B cell (primary cell): ENCODE results near the gene OR1A1. TPM values are rescaled to one million over a fixed set of nuclear protein-coding genes. Genes with fewer than 3 reads are reported as not detected.
A peak's percentile ranks its signal among the peaks of the same experiment; 100 is the strongest.
"Not testable (repeated sequence)": the region's sequence is repeated elsewhere in the genome, so short reads cannot be mapped to it uniquely, and the experiment has no call there.

Experiments used
- ATAC-seq: fragments of 200-7000 bp; cut with Tn5 transposase; one replicate; pipeline ENCODE4 v1.10.0; 2021; ENCODE audit warnings: low read depth, mild to moderate bottlenecking, moderate number of reproducible peaks, moderate library complexity
- CTCF ChIA-PET: fragments of 350-600 bp; sonication (Branson Sonifier 250); formaldehyde crosslinking; loops from one replicate; lab custom pipeline; 2021; ENCODE audit warnings: antibody characterized with exemption, inconsistent platforms; lab: Charles Lee
- POLR2A ChIA-PET: fragments of 350-600 bp; sonication (Branson Sonifier 250); formaldehyde crosslinking; loops from one replicate; lab custom pipeline; 2021; ENCODE audit warnings: antibody characterized with exemption; lab: Charles Lee
- DNase-seq: peaks from one replicate; pipeline ENCODE4 v3.0.0; 2013
- H2AFZ ChIP-seq: 2 replicates; pipeline ENCODE4 v1.6.1; 2012; ENCODE audit warnings: mild to moderate bottlenecking, low read depth, low read length; ENCODE audit not compliant: insufficient read depth, poor library complexity, severe bottlenecking
- H3K27ac ChIP-seq, 2 donors: 1 replicate in 1 of 2; 2 replicates in 1 of 2; pipeline ENCODE4 v1.5.1; 2012 to 2013; ENCODE audit warnings: low read length in 2 of 2, mild to moderate bottlenecking in 2 of 2, moderate library complexity in 1 of 2
- H3K27me3 ChIP-seq, 4 experiments: fragments of 200-600 bp in 1 of 4; sonication (generic) in 1 of 4; replicated peaks in 1 of 4; 1 replicate in 2 of 4; 2 replicates in 2 of 4; pipeline versions ENCODE4 v1.6.1 to v1.7.0; 2013 to 2016; ENCODE audit warnings: low read length in 3 of 4, mild to moderate bottlenecking in 2 of 4, mixed read lengths in 1 of 4, moderate library complexity in 1 of 4; ENCODE audit not compliant: insufficient read depth in 4 of 4, control insufficient read depth in 3 of 4; ENCODE audit errors: control extremely low read depth in 1 of 4
- H3K36me3 ChIP-seq, 2 experiments: replicated peaks in 1 of 2; 1 replicate in 1 of 2; 2 replicates in 1 of 2; pipeline versions ENCODE4 v1.6.1 to v1.7.1; 2013; ENCODE audit warnings: low read length in 1 of 2; ENCODE audit not compliant: insufficient read depth in 2 of 2, control insufficient read depth in 1 of 2; ENCODE audit errors: control extremely low read depth in 1 of 2, extremely low read depth in 1 of 2
- H3K4me1 ChIP-seq, 2 donors: fragments of 200-600 bp in 1 of 2; sonication (generic) in 1 of 2; 1 replicate in 1 of 2; 2 replicates in 1 of 2; pipeline versions ENCODE4 v1.5.1 to v1.6.1; 2013 to 2017; ENCODE audit warnings: low read length in 2 of 2; ENCODE audit not compliant: control insufficient read depth in 2 of 2, insufficient read depth in 2 of 2
- H3K4me2 ChIP-seq: replicated peaks from 2 replicates; pipeline ENCODE3; 2012; ENCODE audit warnings: mild to moderate bottlenecking, low read depth, low read length; ENCODE audit not compliant: poor library complexity, severe bottlenecking
- H3K4me3 ChIP-seq, 5 experiments: fragments of 200-600 bp in 1 of 5; sonication (generic) in 1 of 5; 1 replicate in 3 of 5; 2 replicates in 2 of 5; pipeline versions ENCODE4 v1.5.1 to v1.7.0; 2011 to 2016; ENCODE audit warnings: low read length in 4 of 5, mild to moderate bottlenecking in 4 of 5, low read depth in 2 of 5, control low read depth in 1 of 5, moderate library complexity in 1 of 5; ENCODE audit not compliant: insufficient read depth in 1 of 5; ENCODE audit errors: control extremely low read depth in 1 of 5, extremely low read depth in 1 of 5
- H3K79me2 ChIP-seq: fragments of 200-600 bp; sonication (generic); one replicate; pipeline ENCODE4 v1.6.0; 2016; ENCODE audit warnings: low read length; ENCODE audit not compliant: control insufficient read depth, insufficient read depth
- H3K9ac ChIP-seq: fragments of 200-600 bp; sonication (generic); 2 replicates; pipeline ENCODE4 v1.6.1; 2017; ENCODE audit warnings: mild to moderate bottlenecking, low read length, moderate library complexity
- H3K9me3 ChIP-seq, 3 donors: one replicate each; pipeline versions ENCODE4 v1.6.1 to v1.7.1; 2013; ENCODE audit warnings: low read length in 2 of 3; ENCODE audit not compliant: control insufficient read depth in 2 of 3, insufficient read depth in 1 of 3; ENCODE audit errors: control extremely low read depth in 1 of 3
- H4K20me1 ChIP-seq: 2 replicates; pipeline ENCODE4 v1.6.0; 2012; ENCODE audit warnings: mild to moderate bottlenecking, low read length; ENCODE audit not compliant: insufficient read depth, control insufficient read depth, poor library complexity, severe bottlenecking
- H3K27ac Mint-ChIP-seq: one replicate; pipeline ENCODE4 v1.8.0; 2021; ENCODE audit warnings: mixed read lengths
- H3K27me3 Mint-ChIP-seq: one replicate; pipeline ENCODE4 v1.8.0; 2021; ENCODE audit warnings: mixed read lengths
- H3K4me1 Mint-ChIP-seq: one replicate; pipeline ENCODE4 v1.8.0; 2021; ENCODE audit warnings: mixed read lengths
- H3K4me3 Mint-ChIP-seq: one replicate; pipeline ENCODE4 v1.8.0; 2021; ENCODE audit warnings: mixed read lengths
- H3K9me3 Mint-ChIP-seq: one replicate; pipeline ENCODE4 v1.8.0; 2022; ENCODE audit warnings: mixed read lengths; ENCODE audit not compliant: insufficient read depth
- WGBS: methylation state at CpG from one replicate; pipeline ENCODE4 v1.1.5; 2013; ENCODE audit warnings: missing lambda C conversion rate; ENCODE audit not compliant: insufficient coverage; 5-methylcytosine and 5-hydroxymethylcytosine counted together
- intact Hi-C: fragments of 100-400 bp; cut with micrococcal nuclease; formaldehyde crosslinking; loops from one replicate; pipeline ENCODE4 v1.10.0; 2022
- polyA plus RNA-seq: library from polyadenylated mRNA; depleted of rRNA; stranded (reverse); fragments of >200 nt; gene quantifications from 2 replicates; pipeline ENCODE4 v1.2.3, GENCODE V29; 2012
- total RNA-seq, 2 donors: library from RNA; stranded (reverse); fragments of 120-200 nt in 1 of 2; gene quantifications; 1 replicate in 1 of 2; 2 replicates in 1 of 2; pipeline versions ENCODE4 v1.2.3 to v1.2.4, GENCODE V29; 2013 to 2022

Gene OR1A1
- total and polyA plus RNA-seq, 2 donors (not counting 1 experiment from before 2014, with no cell fraction given) = not detected

DNA sequence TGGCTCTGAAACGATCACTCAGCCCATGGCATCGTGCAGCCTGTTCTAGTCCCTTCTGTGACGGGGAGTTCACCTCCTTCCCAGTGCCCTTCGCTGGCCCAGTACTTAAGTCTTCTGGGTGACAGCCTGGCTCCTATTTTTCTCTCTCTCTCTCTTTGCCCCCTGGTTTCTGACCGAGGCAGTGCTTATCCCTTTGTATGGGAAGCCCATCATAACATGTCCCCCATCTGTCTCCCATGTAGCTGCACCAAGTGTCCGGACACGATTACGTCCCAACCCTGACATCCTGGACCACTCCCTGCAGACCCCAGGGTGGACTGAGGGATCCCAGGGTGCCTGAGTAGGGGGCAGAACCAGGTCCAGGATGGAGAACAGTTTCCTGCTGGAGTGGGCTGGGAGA lies 24.8 kb downstream of the OR1A1 start:
- H4K20me1 ChIP-seq, ATAC-seq, H3K9ac ChIP-seq, H3K9me3 ChIP-seq, H3K27me3 Mint-ChIP-seq, H3K27me3 ChIP-seq, POLR2A ChIA-PET, H3K27ac ChIP-seq, CTCF ChIA-PET, H3K79me2 ChIP-seq, H3K4me2 ChIP-seq, H2AFZ ChIP-seq, H3K4me1 ChIP-seq, H3K4me3 ChIP-seq, H3K4me3 Mint-ChIP-seq, H3K9me3 Mint-ChIP-seq, H3K36me3 ChIP-seq, H3K4me1 Mint-ChIP-seq, H3K27ac Mint-ChIP-seq, intact Hi-C loops, DNase-seq: not testable (repeated sequence)
- 81% methylated on average over 5 of the region's 8 CpGs for WGBS

DNA sequence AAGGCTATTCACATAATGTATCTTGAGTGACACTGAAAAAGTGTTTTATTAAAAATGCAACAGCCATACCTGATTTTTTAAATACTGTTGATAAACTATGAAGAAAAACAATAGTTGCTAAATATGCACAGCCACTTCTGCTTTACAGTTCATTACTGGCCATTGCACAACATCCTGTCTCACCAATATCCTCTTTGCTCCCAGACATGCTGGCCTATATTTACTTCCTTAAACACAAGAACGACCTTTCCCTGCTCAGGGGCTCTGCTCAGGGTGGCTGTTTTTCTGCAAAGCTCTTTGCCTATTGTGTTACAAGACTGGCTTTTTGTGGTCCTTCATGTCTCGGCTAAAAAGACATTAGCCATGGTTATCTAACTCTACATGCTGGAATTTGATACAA lies 31.2 kb downstream of the OR1A1 start:
- H3K4me2 ChIP-seq, CTCF ChIA-PET, H3K4me1 ChIP-seq, POLR2A ChIA-PET, H3K9ac ChIP-seq, H3K36me3 ChIP-seq, H3K27me3 Mint-ChIP-seq, H3K27ac ChIP-seq, H4K20me1 ChIP-seq, H3K4me3 ChIP-seq, H3K9me3 ChIP-seq, H3K4me3 Mint-ChIP-seq, H2AFZ ChIP-seq, H3K9me3 Mint-ChIP-seq, intact Hi-C loops, H3K4me1 Mint-ChIP-seq, H3K79me2 ChIP-seq, H3K27me3 ChIP-seq, H3K27ac Mint-ChIP-seq: not testable (repeated sequence)
- DNase-seq (peak; percentile 21), ATAC-seq (peak; percentile 60)
- WGBS = no CpG with 5 or more reads among the region's 2 CpGs

DNA sequence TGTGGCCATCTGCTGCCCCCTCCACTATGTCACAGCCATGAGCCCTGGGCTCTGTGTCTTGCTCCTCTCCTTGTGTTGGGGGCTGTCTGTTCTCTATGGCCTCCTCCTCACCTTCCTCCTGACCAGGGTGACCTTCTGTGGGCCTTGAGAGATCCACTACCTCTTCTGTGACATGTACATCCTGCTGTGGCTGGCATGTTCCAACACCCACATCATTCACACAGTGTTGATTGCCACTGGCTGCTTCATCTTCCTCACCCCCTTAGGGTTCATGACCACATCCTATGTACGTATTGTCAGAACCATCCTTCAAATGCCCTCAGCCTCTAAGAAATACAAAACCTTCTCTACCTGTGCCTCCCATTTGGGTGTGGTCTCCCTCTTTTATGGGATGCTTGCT lies 33.6 kb downstream of the OR1A1 start:
- DNase-seq, intact Hi-C loops: not testable (repeated sequence)
- WGBS = no CpG with 5 or more reads among the region's 1 CpG

DNA sequence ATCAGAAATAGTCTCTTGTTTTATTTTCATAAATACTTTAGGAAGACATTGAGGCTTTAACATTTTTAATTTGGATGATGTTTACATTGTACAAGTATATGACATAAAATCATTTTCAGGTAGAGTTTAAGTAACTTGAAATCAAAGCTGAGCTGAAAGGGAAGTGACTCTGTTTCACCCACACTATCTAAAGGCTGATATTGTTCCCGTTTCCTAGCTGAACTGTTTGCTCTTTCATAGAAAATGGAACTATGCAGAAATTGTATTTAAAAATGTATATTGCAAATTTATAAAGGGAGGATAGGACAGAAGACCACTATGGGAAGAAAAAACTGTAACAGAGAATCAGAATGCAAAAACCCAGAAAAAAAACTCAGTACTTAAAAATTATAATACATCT lies 37.4 kb downstream of the OR1A1 start:
- H3K4me2 ChIP-seq, H3K9me3 ChIP-seq, H4K20me1 ChIP-seq, H3K36me3 ChIP-seq, H3K9me3 Mint-ChIP-seq, CTCF ChIA-PET, H3K79me2 ChIP-seq, DNase-seq, H3K4me3 Mint-ChIP-seq, H3K4me1 Mint-ChIP-seq, H3K4me3 ChIP-seq, H3K27ac Mint-ChIP-seq, H3K4me1 ChIP-seq, H3K27me3 ChIP-seq, H3K27me3 Mint-ChIP-seq, H3K9ac ChIP-seq, H2AFZ ChIP-seq, intact Hi-C loops, POLR2A ChIA-PET, H3K27ac ChIP-seq, ATAC-seq: not testable (repeated sequence)
- no CpG with 5 or more reads among the region's 1 CpG for WGBS

More for the DNA sequence above, 33.6 kb downstream of the OR1A1 start:
- ATAC-seq, H3K27me3 ChIP-seq, H3K9ac ChIP-seq, H3K4me1 Mint-ChIP-seq, H3K27me3 Mint-ChIP-seq, H3K79me2 ChIP-seq, H3K9me3 ChIP-seq, POLR2A ChIA-PET, H2AFZ ChIP-seq, H3K4me1 ChIP-seq, H3K36me3 ChIP-seq, H3K9me3 Mint-ChIP-seq, H3K4me3 Mint-ChIP-seq, H3K4me3 ChIP-seq, CTCF ChIA-PET, H4K20me1 ChIP-seq, H3K27ac Mint-ChIP-seq, H3K4me2 ChIP-seq, H3K27ac ChIP-seq: not testable (repeated sequence)
